M059J (cell line): ENCODE measurements around the gene XCL1. TPM values are rescaled to one million over a fixed set of nuclear protein-coding genes. Genes with fewer than 3 reads are reported as not detected.

ENCODE experiments used
- total RNA-seq: library from RNA; depleted of rRNA; stranded (reverse); fragments of >200 nt; shearing (Covaris generic); gene quantifications from 2 replicates; pipeline ENCODE4 v1.2.3, GENCODE V29; 2014; rRNA removed

XCL1 gene
- total RNA-seq, 1 experiment from 2014 or later = not detected

Other genes starting within 250 kb of the XCL1 start
- 0.39 TPM in 1 of 2 replicates, not detected in the other for gene XCL2, start 32.6 kb upstream of the XCL1 start, total RNA-seq
- not detected in 2 replicates for gene DPT, start 152.6 kb downstream of the XCL1 start, total RNA-seq